ENCODE measurements around the gene TMPRSS5.
"Not testable (repeated sequence)": the region's sequence is repeated elsewhere in the genome, so short reads cannot be mapped to it uniquely, and the experiment has no call there.

Gene TMPRSS5

DNA sequence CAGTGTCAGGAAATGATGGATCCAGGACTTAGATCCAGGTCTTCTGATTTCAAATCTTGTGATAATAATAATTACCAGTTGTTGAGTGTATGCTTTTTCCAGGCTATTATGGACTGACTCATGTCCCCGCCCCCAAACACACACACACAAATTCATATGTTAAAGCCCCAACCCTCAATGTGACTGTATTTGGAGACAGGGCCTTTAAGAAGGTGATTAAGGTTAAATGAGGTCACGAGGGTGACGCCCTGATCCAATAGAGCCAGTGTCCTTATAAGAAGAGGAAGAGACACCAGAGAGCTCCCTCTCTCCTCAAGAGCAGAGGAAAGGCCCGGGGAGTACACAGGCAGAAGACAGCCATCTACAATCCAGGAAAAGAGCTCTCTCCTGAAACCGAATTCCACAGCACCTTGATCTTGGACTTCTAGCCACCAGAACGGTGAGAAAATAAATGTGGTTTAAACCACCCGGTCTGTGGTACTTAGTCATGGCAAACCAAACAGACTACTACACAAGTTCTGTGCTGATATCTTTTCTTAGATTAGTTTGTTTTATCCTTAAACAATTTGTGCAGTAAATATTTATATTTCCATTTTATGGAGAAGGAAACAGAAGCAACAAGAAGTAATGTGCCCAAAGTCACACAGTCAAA, 8.2 kb downstream of the TMPRSS5 start:
- no peak for DNase-seq (ENCODE audit: low spot score)

DNA sequence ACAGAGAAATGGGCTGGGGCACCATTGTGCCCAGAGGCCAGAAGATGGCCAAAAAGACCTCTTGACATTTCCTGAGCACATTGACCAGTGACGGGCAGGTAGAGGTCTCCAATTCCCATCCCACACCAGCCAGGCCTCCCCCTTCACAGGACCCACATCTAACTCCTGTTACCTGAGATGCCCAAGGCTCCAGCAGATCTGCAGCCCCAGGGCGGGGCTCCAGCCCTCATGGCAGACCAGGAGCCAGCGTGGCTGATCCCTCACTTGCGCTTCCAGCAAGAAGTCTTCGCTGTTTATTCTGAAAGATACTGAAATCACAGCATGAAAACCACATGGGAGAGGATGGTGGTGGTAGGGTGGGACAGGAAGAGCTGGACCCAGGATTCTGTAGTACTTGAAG, 9.0 kb downstream of the TMPRSS5 start:
- no peak for DNase-seq (ENCODE audit: low spot score)

DNA sequence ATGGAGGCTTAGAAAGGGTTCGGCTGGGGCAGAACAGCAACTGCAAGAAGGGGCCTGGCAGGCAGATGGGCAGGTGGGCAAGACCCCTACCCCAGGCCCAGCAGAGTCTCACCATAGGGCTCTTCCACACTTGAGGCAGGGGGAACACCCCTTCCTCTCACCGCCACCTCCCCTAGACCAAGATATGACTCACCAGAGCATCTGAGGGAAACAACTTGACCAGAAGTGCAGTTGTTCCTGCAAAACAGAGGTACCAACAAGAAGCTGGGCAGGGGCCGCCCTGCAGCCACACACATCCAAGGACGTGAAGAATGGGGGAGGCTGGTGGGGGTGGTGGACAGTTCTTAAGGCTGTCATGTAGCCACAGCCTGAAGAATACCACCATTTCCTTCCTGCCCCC, 10.9 kb downstream of the TMPRSS5 start:
- no peak for DNase-seq (ENCODE audit: low spot score)

DNA sequence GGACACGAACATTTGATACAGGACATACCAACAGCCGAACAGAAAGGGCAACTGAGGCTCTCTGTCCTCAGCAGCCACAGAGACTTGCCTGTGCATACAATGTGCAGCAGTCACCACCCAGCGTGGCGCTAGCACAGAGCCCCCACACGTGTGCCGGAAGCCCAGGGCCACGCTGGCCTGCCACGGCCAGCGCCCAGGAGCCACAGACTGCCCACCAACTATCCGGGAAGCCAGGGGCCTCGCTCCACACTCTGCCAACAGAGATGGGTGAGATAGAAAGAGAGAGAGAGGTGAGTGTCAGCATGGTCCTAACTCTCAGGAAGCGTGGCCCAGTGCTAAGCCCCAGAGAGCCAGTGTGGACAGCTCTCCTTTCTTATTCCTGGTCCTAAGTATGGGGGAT, 11.7 kb downstream of the TMPRSS5 start:
- DNase-seq (ENCODE audit: low spot score) = no peak

DNA sequence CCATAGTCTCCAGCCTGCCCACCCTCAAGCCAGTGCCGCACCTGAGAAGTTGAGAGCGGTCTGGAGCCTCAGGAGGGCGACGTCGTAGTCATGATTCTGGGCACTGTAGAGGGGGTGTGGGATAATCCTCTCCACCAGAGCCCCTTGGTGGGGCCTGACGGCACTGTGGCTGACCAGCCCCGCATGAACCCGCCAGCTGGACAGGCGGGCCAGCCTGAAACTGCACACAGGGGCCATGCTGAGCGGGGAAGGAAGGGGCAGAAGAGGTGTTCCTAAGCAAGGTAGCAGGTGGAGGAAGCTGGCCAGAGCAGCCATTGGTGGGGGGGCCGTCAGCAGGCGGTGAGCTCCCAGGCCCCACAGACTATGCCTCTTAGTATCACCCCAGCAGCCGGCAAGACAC, 13.1 kb downstream of the TMPRSS5 start:
- no peak for DNase-seq (ENCODE audit: low spot score)

DNA sequence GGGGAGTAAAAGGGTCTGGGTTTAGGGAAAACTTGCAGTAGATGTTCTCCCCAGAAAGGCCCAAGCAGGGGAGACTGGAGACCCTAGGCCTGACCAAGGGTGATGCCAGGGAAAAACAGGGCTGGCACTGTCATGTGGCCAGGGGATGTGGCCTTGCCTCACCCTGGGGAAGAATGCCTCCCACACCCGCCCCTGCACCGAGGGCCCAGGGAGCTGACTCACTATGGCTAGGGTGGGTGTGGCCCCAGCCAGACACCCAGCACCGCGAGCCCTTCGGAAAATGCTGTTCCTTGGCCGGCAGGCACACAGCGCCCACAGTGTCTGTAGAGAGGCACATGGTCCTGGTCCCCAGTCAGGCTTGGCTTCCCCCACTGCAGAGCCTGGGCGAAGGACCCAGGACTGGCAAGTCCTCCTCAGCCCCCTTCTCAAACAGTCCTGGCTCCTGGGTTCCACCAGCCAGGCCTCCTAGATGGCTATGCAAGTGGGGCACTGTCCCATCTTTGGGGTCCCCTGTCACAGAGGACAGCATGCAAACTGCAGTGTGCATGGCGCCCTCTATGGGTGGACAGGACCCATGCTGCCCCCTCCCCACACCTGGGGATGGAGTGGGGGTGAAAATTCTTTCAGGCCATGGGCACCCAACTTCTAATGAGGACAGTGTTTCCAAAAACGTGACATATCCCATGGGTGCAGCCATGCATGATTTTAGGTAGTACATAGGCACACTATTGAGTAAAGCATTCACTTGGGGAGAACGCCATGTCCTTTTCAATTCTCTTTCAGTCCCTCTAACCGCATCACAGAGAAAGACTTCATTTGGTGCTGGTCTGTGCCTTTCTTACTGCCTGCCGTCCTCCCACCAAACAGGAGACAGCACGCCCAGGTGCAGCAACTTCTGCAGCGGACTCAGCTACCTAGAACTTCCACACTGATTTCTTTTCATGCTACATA, 15.2 kb downstream of the TMPRSS5 start:
- DNase-seq (ENCODE audit: low spot score) = peak; percentile 82

DNA sequence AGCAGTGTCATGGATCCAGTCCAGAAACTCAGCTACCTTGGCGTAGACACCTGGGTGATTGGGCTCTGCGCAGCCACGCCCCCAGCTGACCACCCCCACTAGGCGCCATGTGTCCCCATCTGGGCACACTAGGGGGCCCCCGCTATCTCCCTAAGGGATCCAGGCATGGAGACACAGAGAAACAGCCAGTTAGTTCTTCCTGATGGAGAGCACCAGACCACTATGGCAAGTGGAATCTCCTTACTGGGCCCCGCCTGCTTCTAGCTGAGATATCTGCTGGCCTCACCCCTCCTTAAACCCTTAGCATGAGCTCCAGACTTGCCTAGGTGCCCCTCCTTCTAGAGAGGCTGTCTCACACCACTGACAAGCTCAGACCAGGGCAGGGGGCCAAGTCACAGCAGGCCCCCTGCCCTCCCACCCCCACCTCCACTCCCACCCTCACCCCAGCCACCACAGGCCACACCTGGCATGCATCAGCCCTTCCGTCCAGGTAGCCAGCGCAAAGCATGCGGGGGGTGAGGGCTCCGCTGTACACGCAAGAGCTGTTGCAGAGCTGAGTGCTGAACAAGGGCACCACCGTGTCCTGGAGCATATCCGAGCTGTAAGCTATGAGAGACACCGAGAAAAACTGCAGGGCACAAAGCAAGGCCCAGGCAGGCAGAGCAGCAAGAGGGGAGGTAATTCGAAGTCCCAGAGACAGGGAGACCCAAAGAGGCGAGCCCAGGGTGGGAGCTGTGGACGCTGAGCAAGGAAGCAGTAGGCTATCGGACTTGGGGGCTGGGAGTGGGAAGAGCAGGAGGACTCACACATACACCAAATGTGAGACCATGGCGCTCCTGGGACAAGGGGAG, 16.1 kb downstream of the TMPRSS5 start:
- no peak for DNase-seq (ENCODE audit: low spot score)

DNA sequence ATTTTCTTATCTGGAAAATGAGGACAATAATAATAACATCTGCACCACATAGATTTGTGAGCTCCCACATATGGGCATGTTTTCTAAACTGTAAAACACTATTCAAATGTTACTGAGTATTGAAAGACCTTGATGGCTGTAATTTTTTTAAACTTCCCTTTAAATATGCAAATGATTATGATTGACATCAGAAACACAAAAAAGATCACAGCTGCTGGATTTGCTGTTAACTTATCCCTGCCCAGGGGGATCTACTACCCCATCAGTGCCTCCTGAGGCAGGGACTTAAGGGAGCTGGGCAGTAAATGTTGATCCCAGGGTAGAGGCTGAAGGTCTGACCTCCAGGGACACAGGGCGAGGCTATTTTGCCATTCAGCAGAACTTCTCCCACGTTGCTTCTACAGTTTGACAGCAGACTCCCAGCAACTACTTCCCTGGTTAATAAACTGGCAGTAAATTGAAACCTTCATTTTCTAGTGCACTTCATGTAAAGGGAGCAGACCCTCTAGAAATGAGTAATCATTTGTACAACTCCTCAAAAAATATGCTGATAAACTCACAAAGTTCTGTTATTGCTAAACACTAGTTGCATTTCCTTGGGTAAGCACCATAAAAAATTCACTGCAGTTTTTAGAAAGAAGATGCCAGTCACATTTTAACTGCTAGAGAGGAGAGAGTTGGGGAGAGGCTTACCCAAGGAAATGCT, 20.3 kb downstream of the TMPRSS5 start:
- DNase-seq (ENCODE audit: low spot score) = no peak

DNA sequence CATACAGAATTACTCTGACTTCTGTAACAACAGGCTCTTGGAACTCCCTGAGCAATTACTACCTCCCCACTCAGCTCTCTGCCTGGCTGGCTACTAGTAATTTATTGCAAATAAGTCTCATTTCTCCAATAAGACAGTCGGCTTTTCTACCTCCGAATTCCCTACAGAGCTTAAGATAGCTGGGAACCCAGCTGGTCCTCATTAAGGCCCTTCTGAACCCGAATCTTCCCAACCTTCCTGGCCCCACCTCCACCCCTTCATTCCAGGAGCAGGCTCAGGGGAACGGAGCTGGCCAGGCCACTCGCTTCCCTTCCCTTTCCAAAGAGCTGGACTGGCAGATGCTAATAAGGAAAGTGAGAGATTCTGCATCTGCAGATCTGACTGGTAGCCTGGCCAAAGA, 21.6 kb downstream of the TMPRSS5 start:
- DNase-seq (ENCODE audit: low spot score) = no peak

DNA sequence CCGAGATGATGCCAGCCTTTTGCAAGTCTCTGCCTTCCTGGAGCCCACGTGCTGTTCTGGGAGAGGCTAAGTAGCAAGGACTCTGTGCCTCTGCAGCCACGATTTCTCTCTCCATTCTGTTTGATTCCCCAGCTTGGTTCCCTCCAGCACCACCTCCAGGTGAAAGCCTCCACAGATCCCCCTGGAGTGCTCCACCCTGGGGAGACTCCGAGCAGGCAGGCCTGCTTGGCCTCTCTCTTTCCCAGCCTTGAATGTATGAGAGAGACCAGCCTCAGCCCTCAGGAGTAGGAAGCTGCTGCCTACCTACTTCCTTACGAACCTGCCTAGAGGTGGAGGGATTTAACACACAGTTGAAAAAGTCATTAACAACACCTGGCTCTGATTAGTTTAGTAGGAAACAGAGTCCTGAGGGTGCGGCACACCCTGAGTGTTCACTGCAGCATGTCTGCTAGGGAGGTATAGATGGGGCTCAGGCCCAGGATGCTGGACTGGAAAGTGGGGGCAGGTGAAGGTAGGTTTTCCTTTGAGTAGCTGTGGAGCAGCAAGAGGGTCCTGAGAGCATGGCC, 22.5 kb downstream of the TMPRSS5 start:
- DNase-seq (ENCODE audit: low spot score) = no peak

DNA sequence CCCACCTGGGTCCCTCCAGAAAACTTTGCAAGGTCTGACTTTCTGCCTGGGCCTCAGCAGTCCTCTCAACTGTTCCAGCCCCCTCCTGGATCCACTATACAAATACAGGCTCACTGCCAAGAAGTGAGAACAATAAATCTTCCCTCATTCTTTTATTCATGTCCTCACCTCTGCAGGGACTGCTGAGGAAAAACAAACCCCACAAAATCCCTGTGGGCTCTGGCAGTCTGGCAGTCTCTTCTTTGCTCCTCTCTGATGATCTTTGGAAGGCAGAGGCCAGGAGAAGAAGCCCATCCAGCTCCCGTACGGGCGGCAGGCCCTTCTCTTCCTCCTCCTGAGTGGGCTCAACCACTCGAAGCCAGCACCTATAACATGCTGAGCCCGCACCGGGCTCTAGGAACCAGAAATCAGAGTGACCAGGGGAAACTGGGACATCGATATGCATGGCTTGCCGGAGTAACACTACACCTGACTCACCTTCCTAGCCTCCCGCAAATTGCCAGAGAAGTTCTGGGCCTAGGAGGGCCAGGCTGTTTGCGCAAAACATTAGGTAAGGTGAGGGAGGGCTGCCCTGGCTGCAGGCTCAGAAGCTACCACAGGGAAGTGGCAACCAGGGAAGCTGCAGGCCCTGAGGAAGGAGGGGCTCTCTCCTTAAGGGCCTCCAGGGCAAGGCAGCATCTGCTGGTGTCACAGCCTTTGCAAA, 24.2 kb downstream of the TMPRSS5 start:
- DNase-seq (ENCODE audit: low spot score) = no peak

DNA sequence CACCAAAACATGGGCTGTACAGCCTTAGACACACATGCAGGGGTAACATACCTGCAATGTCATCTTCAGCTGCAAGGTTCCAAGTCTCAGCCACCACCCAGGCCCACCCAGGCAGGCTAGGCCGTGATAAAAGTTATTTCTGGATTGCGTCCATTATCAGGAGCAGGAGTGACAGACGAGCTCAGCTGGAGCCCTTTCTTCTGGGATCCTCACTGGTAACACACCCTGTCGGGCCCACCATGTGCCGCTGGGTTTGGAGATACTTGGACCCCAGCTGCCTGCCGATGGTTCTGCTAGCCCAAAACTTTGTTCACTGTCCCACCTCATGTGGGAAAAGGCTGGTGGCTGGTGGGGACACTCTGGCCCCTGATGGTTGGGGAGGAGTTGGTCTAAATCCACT, 24.8 kb downstream of the TMPRSS5 start:
- no peak for DNase-seq (ENCODE audit: low spot score)

DNA sequence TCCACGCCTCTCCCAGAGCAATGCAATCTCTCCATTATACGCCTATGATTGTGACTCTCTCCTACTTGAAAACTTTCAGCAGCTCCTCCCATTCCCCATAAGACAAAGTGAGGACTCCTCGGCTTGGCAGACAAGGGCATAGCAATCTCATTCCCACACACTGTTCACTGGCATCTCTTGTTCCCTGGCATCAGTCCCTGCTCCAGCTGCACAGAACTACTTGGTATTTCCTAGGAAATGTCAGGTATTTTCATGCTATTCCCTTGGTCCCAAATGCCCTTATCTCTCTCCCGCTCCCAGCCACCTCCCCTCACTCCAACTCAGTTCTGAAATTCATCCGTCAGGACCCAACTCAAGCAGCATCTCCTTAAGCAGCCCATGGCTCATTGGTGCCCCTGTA, 28.4 kb downstream of the TMPRSS5 start:
- DNase-seq (ENCODE audit: low spot score) = no peak

DNA sequence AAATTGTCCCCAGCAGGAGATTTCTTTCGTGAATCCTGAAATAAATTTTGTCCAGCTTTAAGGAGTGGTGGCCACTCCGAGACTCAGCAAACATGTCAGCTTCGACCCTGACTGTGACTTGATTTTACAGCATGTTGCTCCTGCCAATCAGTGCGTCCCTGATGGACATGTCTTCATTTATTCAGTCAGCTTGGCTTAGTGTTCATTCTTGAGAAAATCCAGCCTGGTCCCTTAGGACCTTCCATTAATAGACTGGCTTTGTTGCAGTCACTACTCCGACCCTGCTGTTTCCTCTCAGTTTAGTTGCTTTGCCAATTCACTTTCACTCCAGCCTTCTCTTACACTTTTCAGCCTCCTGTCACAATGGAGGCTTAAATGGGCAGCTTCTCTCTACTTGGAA, 30.5 kb downstream of the TMPRSS5 start:
- no peak for DNase-seq (ENCODE audit: low spot score)

DNA sequence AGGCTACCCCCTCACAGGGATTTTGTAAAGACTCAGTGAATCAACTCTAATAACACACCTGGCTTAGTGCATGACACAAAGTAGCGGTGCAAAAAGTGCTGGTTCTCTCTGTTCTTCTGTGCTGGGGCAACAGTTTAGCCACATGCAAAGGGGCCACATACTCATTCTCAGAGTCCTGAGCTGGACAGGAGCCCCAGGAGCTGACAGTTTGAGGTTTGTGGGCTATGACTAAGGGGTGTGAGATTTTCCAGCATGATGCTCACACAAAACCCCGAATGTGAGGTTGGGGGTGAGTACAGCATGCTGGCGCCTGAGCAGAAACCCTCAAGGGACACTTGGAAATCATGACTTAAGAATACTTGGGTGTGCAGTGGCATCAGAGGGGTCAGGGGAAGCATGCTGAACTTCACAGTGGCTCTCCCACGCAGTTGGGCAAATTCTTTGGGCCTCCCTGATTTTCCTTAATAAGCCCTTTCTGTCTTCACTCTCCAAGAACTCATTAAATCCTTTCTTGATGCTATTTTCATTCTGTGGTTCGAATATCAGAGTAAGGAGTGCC, 31.0 kb downstream of the TMPRSS5 start:
- DNase-seq (ENCODE audit: low spot score) = peak; percentile 97

DNA sequence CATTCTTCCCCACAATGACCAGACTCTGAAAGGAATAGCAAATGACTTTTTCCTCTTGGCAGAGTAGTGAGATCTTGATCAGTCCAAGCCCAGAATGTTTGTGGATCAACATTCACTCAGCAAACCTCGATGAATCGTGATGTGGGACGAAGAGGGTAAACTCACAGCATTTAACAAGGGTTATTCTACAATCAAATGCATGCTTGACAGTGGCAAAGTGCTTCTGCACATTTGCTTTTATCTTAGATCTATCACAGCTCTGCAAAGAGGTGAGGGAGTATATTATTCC, 31.8 kb downstream of the TMPRSS5 start:
- no peak for DNase-seq (ENCODE audit: low spot score)

DNA sequence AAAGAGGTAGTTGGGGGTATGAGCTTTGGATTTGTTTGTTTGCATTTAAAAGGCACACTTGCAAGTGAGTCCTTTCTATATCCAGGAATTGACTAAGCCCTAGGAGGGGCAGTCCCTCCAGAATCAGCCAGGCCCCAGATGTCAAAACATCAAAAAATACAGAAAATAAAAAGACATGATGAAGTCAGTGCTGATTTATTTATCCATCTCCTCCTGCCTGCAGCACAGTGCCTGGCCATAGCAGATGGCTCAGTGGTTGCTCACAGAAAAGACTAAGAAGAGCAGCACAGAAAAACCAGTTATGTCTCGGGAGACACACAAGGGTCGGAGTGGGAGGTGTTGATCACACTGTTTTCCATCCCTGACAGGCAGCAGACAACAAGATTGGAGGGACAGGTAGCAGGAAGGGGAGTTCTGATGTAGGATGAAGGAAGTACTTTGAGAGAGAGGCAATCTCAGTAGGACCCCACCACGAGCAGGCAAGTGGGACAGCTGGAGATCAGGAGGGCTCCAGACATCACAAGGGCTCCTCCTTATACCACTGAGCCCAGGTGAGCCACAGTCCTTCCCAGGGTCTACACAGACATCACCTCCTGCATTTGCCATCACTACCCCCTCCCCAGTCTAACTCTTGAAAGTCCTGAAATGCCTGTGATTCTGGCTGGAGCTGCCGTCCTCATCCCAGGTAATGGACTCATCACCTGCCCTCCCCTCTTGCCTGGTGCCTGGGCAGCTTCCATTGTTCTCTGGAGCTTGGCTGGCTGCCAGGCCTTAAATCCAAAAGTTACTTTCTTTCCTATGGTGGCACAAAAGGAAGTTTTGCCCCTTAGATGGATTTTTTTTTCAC, 32.3 kb downstream of the TMPRSS5 start:
- DNase-seq (ENCODE audit: low spot score) = no peak

DNA sequence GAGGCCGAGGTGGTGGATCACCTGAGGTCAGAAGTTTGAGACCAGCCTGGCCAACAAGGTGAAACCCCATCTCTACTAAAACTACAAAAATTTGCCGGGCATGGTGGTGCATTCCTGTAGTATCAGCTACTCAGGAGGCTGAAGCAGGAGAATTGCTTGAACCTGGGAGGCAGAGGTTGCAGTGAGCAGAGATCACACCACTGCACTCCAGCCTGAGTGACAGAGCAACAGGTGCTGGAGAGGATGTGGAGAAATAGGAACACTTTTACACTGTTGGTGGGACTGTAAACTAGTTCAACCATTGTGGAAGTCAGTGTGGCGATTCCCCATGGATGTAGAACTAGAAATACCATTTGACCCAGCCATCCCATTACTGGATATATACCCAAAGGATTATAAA, 34.2 kb downstream of the TMPRSS5 start:
- not testable (repeated sequence) for DNase-seq (ENCODE audit: low spot score)

DNA sequence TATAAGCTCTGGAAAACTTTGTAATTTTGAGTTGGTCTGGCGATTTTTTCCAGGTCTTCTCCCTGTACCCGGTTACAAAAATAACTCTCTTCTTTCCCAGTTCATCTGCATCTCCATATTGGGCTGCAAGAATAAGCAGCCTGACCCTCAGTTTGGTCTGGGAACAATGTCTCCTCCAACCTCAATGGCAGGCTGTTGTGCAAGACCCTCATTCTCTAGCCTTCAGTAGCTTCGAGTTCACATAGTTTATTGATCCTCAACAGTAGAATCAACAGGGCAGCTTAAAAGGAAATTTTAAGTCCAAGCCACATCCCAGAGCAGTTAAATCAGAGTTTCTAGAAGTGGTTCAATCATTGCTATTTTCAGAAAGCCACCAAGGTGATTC, 35.3 kb downstream of the TMPRSS5 start:
- no peak for DNase-seq (ENCODE audit: low spot score)

Measured in AG08395 (cell line).